ENCODE results near the gene PIK3C2G.

- TF ChIP-seq, protein P1, sequence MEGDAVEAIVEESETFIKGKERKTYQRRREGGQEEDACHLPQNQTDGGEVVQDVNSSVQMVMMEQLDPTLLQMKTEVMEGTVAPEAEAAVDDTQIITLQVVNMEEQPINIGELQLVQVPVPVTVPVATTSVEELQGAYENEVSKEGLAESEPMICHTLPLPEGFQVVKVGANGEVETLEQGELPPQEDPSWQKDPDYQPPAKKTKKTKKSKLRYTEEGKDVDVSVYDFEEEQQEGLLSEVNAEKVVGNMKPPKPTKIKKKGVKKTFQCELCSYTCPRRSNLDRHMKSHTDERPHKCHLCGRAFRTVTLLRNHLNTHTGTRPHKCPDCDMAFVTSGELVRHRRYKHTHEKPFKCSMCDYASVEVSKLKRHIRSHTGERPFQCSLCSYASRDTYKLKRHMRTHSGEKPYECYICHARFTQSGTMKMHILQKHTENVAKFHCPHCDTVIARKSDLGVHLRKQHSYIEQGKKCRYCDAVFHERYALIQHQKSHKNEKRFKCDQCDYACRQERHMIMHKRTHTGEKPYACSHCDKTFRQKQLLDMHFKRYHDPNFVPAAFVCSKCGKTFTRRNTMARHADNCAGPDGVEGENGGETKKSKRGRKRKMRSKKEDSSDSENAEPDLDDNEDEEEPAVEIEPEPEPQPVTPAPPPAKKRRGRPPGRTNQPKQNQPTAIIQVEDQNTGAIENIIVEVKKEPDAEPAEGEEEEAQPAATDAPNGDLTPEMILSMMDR (conservative IDR thresholded peaks at IDR 0.05; ENCODE audit: low read length) = no peak
- no peak for TF ChIP-seq EZH2phosphoT487 (IDR thresholded peaks at IDR 0.05; ENCODE audit: borderline replicate concordance)
Observed at GRCh38 chr12:18486036-18486435, 224.7 kb downstream of the PIK3C2G start.

Data from Loucy (cell line).